Lung (tissue), 12 donors: Measurements from ENCODE around the gene PRICKLE2. TPM values are rescaled to one million over a fixed set of nuclear protein-coding genes. Genes with fewer than 3 reads are reported as not detected.

Experiments
- ATAC-seq: fragments of 200-7000 bp; cut with Tn5 transposase; one replicate; pipeline ENCODE4 v1.9.1; 2020; ENCODE audit warnings: moderate number of reproducible peaks; ENCODE audit not compliant: insufficient read depth, low FRiP score
- DNase-seq, 3 donors: peaks; one replicate each; pipeline ENCODE4 v3.0.0-alpha.2; 2013 to 2017
- H3K27ac ChIP-seq, 2 donors: one replicate each; pipeline ENCODE4 v1.5.1; 2013; ENCODE audit warnings: mild to moderate bottlenecking in 2 of 2, moderate library complexity in 2 of 2, control low read depth in 1 of 2, inconsistent platforms in 1 of 2, low read depth in 1 of 2, low read length in 1 of 2
- H3K27me3 ChIP-seq, 3 donors: one replicate each; pipeline ENCODE4 v1.5.1; 2013; ENCODE audit warnings: low read length in 2 of 3; ENCODE audit not compliant: control insufficient read depth in 3 of 3, insufficient read depth in 3 of 3
- H3K36me3 ChIP-seq, 4 donors: one replicate each; pipeline ENCODE4 v1.5.1; 2013; ENCODE audit warnings: low read length in 4 of 4, mild to moderate bottlenecking in 1 of 4, moderate library complexity in 1 of 4; ENCODE audit not compliant: control insufficient read depth in 4 of 4, insufficient read depth in 4 of 4
- H3K4me1 ChIP-seq, 5 donors: one replicate each; pipeline ENCODE4 v1.5.1; 2013; ENCODE audit warnings: low read length in 5 of 5, mild to moderate bottlenecking in 2 of 5, moderate library complexity in 1 of 5; ENCODE audit not compliant: control insufficient read depth in 5 of 5, insufficient read depth in 5 of 5
- H3K4me3 ChIP-seq: one replicate; pipeline ENCODE4 v1.5.1; 2013; ENCODE audit warnings: mild to moderate bottlenecking, control low read depth, moderate library complexity
- H3K9ac ChIP-seq, 2 donors: one replicate each; pipeline ENCODE4 v1.5.1; 2013; ENCODE audit warnings: low read length in 2 of 2, control low read depth in 1 of 2; ENCODE audit not compliant: insufficient read depth in 1 of 2
- H3K9me3 ChIP-seq, 4 donors: one replicate each; pipeline ENCODE4 v1.5.1; 2013; ENCODE audit warnings: low read length in 3 of 4, mild to moderate bottlenecking in 1 of 4, moderate library complexity in 1 of 4; ENCODE audit not compliant: control insufficient read depth in 4 of 4, insufficient read depth in 3 of 4
- CTCF ChIP-seq: IDR thresholded peaks from 2 replicates; pipeline ENCODE4 v1.5.1; 2012; ENCODE audit warnings: mild to moderate bottlenecking; ENCODE audit errors: control extremely low read depth, extremely low read depth
- WGBS, 2 donors: extraction: QIAGEN DNeasy Blood & Tissue Kit; methylation state at CpG; one replicate each; pipeline ENCODE4 v1.1.7; 2013; 5-methylcytosine and 5-hydroxymethylcytosine counted together
- polyA plus RNA-seq, 2 donors: library from polyadenylated mRNA; stranded (reverse); fragments of 200-250 nt; gene quantifications; one replicate each; pipeline ENCODE4 v1.2.1, GENCODE V29; 2013
- total RNA-seq, 2 donors: library from RNA; depleted of rRNA in 1 of 2; stranded (reverse); fragments of >200 nt in 1 of 2; gene quantifications; one replicate each; pipeline ENCODE4 v1.2.1, GENCODE V29; 2014 to 2021
- donor health status: control.
- donor health status: control.
- donor health status: Bipolar disorder and iron deficiency.
- donor health status: healthy.
- donor health status: DM: yes; HTN: yes; CAD: no.

The PRICKLE2 gene
- total and polyA plus RNA-seq, 4 donors: 4.0 to 88.0 (median 19.9) TPM

- no peak overlapping the region for H3K27ac ChIP-seq
- H3K36me3 ChIP-seq: no peaks in the 10 kb centered on the region
- no peaks in the 10 kb centered on the region for H3K27me3 ChIP-seq
- no peaks in the 10 kb centered on the region for H3K9me3 ChIP-seq
- 45 to 53% methylated on average over 7 of the region's 7 CpGs for WGBS, 2 donors
- H3K4me3 ChIP-seq: no peak overlapping the region
- no peak for TF ChIP-seq CTCF
- H3K4me1 ChIP-seq: peaks cover 0 to 30% (median 11%) of the 10 kb centered on the region in 5 donors
- H3K9ac ChIP-seq: peak overlapping the region in 1 of 2 donors; percentile 40
- DNase-seq: peak in 1 of 3 donors; percentile 65
- peak; percentile 38 for ATAC-seq
Measured at GRCh38 chr3:64203969-64204908, 21.0 kb downstream of the PRICKLE2 start.

GRCh38 chr3:64203216-64203615 lies 22.1 kb downstream of the PRICKLE2 start:
- peaks cover 0 to 3% (median 2%) of the 10 kb centered on the region in 4 donors for H3K36me3 ChIP-seq
- H3K4me1 ChIP-seq: peaks cover 0 to 28% (median 14%) of the 10 kb centered on the region in 5 donors
- no peak for DNase-seq
- no peaks in the 10 kb centered on the region for H3K9me3 ChIP-seq
- TF ChIP-seq CTCF: no peak
- no peak overlapping the region for H3K9ac ChIP-seq
- H3K27me3 ChIP-seq: no peaks in the 10 kb centered on the region
- 84 to 97% methylated on average over 2 of the region's 2 CpGs for WGBS, 2 donors
- no peak overlapping the region for H3K4me3 ChIP-seq
- H3K27ac ChIP-seq: no peak overlapping the region
- ATAC-seq: no peak

- no peak for TF ChIP-seq CTCF
- no peak overlapping the region for H3K4me3 ChIP-seq
- H3K27me3 ChIP-seq: no peaks in the 10 kb centered on the region
- H3K9ac ChIP-seq: no peak overlapping the region
- H3K9me3 ChIP-seq: no peaks in the 10 kb centered on the region
- no peak for ATAC-seq
- 76 to 80% methylated on average over 2 of the region's 2 CpGs for WGBS, 2 donors
- H3K4me1 ChIP-seq: peaks cover 0 to 8% (median 5%) of the 10 kb centered on the region in 5 donors
- DNase-seq: no peak
- peaks cover 1 to 15% (median 5%) of the 10 kb centered on the region in 4 donors for H3K36me3 ChIP-seq
- H3K27ac ChIP-seq: no peak overlapping the region
Measured at GRCh38 chr3:64199932-64200331, 25.3 kb downstream of the PRICKLE2 start.
